Nephron progenitor cell (in vitro differentiated cells): ENCODE data around the gene HSD17B1.
"Not testable (repeated sequence)": the region's sequence is repeated elsewhere in the genome, so short reads cannot be mapped to it uniquely, and the experiment has no call there.

Experiments used
- DNase-seq: peaks from one replicate; pipeline ENCODE4 v3.0.0; 2021
- H3K27ac Mint-ChIP-seq: 2 replicates; pipeline ENCODE4 v1.8.0; 2021; ENCODE audit warnings: mild to moderate bottlenecking, moderate library complexity, mixed read lengths
- H3K27me3 Mint-ChIP-seq: 2 replicates; pipeline ENCODE4 v1.8.0; 2021; ENCODE audit warnings: mild to moderate bottlenecking, low read depth, mixed read lengths; ENCODE audit not compliant: poor library complexity
- H3K36me3 Mint-ChIP-seq: 2 replicates; pipeline ENCODE4 v1.8.0; 2021; ENCODE audit warnings: low read depth, mixed read lengths
- H3K4me1 Mint-ChIP-seq: 2 replicates; pipeline ENCODE4 v1.8.0; 2021; ENCODE audit warnings: mixed read lengths
- H3K4me3 Mint-ChIP-seq: 2 replicates; pipeline ENCODE4 v1.8.0; 2021; ENCODE audit warnings: mild to moderate bottlenecking, moderate library complexity, mixed read lengths
- H3K9me3 Mint-ChIP-seq: 2 replicates; pipeline ENCODE4 v1.8.0; 2021; ENCODE audit warnings: mild to moderate bottlenecking, moderate library complexity, mixed read lengths
- TF ChIP-seq, protein P1 (sequence below): fragments of 200-600 bp; sonication (generic); IDR thresholded peaks from 2 replicates; pipeline ENCODE4 v1.5.0; 2021; ENCODE audit warnings: antibody characterized with exemption

The HSD17B1 gene

DNA sequence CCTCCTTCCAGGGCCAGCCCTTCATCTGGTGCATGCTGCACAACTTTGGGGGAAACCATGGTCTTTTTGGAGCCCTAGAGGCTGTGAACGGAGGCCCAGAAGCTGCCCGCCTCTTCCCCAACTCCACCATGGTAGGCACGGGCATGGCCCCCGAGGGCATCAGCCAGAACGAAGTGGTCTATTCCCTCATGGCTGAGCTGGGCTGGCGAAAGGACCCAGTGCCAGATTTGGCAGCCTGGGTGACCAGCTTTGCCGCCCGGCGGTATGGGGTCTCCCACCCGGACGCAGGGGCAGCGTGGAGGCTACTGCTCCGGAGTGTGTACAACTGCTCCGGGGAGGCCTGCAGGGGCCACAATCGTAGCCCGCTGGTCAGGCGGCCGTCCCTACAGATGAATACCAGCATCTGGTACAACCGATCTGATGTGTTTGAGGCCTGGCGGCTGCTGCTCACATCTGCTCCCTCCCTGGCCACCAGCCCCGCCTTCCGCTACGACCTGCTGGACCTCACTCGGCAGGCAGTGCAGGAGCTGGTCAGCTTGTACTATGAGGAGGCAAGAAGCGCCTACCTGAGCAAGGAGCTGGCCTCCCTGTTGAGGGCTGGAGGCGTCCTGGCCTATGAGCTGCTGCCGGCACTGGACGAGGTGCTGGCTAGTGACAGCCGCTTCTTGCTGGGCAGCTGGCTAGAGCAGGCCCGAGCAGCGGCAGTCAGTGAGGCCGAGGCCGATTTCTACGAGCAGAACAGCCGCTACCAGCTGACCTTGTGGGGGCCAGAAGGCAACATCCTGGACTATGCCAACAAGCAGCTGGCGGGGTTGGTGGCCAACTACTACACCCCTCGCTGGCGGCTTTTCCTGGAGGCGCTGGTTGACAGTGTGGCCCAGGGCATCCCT lies 9.3 kb upstream of the HSD17B1 start:
- Mint-ChIP-seq H3K27ac (no peak overlapping the region), H3K27me3 (peaks cover 3% of the 10 kb centered on the region), H3K9me3 (no peaks in the 10 kb centered on the region), H3K36me3 (peaks cover 17% of the 10 kb centered on the region), H3K4me3 (no peak overlapping the region), H3K4me1 (peaks cover 14% of the 10 kb centered on the region)
- TF ChIP-seq, protein P1, sequence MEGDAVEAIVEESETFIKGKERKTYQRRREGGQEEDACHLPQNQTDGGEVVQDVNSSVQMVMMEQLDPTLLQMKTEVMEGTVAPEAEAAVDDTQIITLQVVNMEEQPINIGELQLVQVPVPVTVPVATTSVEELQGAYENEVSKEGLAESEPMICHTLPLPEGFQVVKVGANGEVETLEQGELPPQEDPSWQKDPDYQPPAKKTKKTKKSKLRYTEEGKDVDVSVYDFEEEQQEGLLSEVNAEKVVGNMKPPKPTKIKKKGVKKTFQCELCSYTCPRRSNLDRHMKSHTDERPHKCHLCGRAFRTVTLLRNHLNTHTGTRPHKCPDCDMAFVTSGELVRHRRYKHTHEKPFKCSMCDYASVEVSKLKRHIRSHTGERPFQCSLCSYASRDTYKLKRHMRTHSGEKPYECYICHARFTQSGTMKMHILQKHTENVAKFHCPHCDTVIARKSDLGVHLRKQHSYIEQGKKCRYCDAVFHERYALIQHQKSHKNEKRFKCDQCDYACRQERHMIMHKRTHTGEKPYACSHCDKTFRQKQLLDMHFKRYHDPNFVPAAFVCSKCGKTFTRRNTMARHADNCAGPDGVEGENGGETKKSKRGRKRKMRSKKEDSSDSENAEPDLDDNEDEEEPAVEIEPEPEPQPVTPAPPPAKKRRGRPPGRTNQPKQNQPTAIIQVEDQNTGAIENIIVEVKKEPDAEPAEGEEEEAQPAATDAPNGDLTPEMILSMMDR: no peak
- DNase-seq: no peak

DNA sequence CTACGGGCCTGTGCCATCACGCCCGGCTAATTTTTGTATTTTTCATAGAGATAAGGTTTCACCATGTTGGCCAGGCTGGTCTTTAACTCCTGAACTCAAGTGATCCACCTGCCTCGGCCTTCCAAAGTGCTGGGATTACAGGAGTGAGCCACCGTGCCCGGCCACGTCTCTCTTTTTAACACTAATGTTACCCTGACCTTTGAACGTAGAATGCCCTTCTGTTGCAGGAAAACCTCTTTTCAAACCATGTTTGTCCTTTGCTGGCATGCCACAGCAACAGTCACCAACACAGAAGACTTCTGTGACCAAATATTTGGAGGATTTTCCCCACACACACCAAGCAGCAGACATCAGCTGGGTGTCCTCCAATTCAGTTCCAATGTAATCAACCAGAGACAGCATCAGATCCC lies 7.8 kb upstream of the HSD17B1 start:
- peak overlapping the region; percentile 11 for H3K27ac Mint-ChIP-seq
- no peak overlapping the region for H3K4me3 Mint-ChIP-seq
- H3K4me1 Mint-ChIP-seq: peaks cover 17% of the 10 kb centered on the region

DNA sequence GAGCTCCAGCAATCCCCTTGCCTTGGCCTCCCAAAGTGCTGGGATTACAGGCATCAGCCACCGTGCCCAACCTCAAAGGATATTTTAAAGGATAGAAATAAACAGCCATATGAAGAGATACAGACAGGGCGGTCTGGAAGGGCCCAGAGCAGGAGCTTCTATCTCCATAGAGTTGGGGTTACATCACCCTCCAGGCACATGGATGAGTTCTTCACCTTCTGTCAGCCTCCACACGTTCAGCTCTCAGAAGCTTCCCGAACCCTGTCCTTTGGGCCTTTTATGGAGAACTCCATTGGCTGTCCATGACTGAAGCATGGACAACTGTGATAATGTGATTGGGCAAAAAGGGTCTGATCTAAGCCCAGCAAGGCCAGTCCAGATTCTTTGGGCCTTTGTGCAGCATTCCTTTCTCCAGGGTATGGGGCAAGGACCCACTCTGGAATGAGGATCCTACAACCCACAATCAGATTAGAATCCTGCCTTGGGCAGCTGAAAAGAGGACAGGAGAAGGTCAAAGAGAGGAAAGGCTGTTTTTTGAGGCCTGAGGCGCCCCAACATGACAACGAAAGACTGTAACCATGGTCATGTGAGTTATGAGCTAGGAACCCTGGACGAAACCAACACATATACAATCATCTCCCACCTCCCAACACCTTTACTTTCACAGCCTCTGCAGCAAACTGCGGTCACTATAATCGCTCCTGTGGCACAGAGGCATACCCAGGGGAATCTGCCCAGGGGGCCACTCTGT lies 6.8 kb upstream of the HSD17B1 start:
- not testable (repeated sequence) for DNase-seq, H3K36me3 Mint-ChIP-seq, H3K27ac Mint-ChIP-seq, H3K9me3 Mint-ChIP-seq, H3K27me3 Mint-ChIP-seq, H3K4me3 Mint-ChIP-seq
- H3K4me1 Mint-ChIP-seq: peaks cover 19% of the 10 kb centered on the region

More for the DNA sequence above, 7.8 kb upstream of the HSD17B1 start:
- Mint-ChIP-seq H3K9me3 (no peaks in the 10 kb centered on the region), H3K36me3 (peaks cover 8% of the 10 kb centered on the region), H3K27me3 (no peaks in the 10 kb centered on the region)
- DNase-seq: no peak
- TF ChIP-seq, protein P1: no peak

DNA sequence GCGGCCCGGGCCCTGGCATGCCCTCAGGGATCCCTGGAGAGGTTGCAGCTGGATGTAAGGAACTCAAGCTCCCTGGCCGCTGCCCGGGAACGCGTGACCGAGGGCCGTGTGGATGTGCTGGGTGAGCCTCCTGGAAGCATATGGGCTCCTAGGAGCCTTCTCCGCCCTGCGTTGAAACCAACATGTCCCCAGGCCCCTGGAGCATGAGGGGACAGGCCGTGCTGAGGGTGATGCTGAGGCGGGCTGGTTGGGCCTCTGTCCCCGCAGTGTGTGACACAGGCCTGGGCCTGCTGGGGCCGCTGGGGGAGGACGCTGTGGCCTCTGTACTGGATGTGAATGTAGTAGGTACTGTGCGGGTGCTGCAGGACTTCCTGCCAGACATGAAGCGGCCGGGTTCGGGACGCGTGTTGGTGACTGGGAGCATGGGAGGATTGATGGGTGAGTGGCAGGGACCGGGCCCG lies 5.7 kb upstream of the HSD17B1 start:
- Mint-ChIP-seq H3K36me3 (peaks cover 5% of the 10 kb centered on the region), H3K27me3 (no peaks in the 10 kb centered on the region), H3K4me1 (peaks cover 17% of the 10 kb centered on the region), H3K4me3 (peak overlapping the region; percentile 52), H3K27ac (no peak overlapping the region), H3K9me3 (no peaks in the 10 kb centered on the region)
- TF ChIP-seq, protein P1: no peak
- DNase-seq: no peak

DNA sequence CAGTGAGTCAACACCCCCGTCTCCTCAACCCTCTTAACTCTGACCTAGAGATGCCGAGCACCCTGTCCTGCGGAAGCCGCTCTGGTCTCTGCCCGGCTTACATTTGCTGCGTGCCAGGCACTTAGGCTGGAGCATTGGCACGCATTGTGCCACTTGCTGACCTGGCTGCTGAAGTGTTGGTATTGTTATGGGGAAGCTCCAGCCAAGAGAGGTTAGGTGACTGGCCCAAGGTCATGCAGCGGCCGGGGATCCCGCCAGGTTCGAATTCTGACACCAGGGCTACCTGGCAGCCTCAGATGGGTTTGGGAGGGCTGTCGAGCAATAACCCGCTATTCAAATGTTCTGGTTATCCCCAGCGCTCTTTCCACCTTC lies 5.0 kb upstream of the HSD17B1 start:
- TF ChIP-seq, protein P1: no peak
- no peak for DNase-seq
- H3K9me3 Mint-ChIP-seq: no peaks in the 10 kb centered on the region
- H3K4me1 Mint-ChIP-seq: peaks cover 23% of the 10 kb centered on the region
- no peak overlapping the region for H3K4me3 Mint-ChIP-seq
- no peak overlapping the region for H3K27ac Mint-ChIP-seq
- H3K27me3 Mint-ChIP-seq: no peaks in the 10 kb centered on the region
- peaks cover 5% of the 10 kb centered on the region for H3K36me3 Mint-ChIP-seq

DNA sequence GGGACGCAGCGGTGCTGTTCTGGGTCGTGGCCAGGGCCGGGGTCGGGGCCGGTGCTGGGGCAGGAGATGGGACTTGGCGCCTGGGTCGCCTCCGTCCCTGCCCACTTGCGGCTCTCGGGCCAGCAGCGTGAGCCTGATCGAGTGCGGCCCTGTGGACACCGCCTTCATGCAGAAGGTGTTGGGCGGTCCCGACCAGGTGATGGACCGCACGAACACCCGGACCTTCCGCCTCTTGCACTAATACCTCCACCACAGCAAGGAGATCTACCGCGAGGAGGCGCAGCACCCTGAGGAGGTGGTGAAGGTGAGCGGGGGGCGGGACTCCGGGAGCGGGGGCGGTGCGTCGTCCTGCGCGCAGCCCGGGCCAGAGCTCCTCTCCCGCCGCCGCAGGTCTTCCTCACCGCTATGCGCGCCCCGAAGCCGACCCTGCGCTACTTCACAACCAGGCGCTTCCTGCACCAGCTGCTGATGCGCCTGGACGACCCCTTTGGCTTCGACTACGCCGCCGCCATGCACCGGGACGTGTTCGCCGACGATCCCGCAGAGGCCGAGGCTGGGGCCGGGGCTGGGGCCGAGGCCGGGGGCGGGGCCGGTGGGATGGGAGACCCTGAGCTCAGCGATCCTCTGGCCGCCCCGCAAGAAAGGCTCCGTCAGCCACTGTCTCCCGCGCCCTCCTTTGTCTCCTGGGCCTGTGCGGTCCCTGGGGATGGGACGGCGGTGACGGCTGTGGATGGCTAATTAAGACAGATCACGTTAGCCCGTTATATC lies 4.5 kb upstream of the HSD17B1 start:
- Mint-ChIP-seq H3K4me3 (peak overlapping the region; percentile 77), H3K27ac (no peak overlapping the region), H3K27me3 (no peaks in the 10 kb centered on the region), H3K9me3 (no peaks in the 10 kb centered on the region), H3K36me3 (peaks cover 5% of the 10 kb centered on the region), H3K4me1 (peaks cover 28% of the 10 kb centered on the region)
- TF ChIP-seq, protein P1: peak; percentile 28
- DNase-seq: peak; percentile 87
